ENCODE data around the gene PAM16. TPM values are rescaled to one million over a fixed set of nuclear protein-coding genes. Genes with fewer than 3 reads are reported as not detected.

PAM16 gene
- total RNA-seq, 1 experiment from 2014 or later, result 116 TPM

DNA sequence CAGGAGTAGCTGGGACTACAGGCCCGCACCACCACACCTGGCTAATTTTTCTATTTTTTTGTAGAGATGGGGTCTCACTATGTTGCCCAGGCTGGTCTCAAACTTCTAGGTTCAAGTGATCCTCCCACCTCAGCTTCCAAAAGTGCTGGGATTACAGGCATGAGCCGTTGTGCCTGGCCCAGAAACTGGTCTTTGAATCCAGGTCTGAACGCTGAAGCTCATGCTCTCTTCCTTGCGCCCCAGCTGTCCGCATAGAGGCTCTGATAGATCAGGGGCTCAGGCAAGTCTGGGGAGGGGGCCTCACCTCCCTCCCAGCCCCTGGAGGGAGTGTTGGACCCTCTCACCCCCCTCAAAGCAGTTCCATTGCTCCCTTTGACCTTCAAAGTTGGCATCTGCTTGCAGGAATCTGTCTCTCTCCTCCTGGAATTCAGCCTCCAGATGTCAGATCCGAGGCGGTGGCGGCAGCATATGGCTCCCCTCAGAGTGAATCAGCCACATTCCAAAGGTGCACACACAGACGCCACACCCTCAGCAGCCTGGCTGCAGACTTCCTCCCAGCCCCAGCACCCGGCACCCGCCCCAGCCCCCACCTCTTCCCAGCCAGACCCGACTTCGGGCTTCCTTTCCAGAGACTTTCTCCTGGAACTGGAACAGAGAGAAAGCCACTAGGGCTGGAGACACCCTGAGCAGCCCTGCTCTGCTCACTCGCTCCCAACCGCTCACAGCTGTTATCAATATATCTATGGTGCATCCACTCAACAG lies 52.2 kb downstream of the PAM16 start:
- peak; percentile 96 for DNase-seq (ENCODE audit: low spot score)

- no peak for DNase-seq (ENCODE audit: low spot score)
Measured at GRCh38 chr16:4297480-4297879, 53.6 kb downstream of the PAM16 start.

GRCh38 chr16:4295581-4295980 lies 55.5 kb downstream of the PAM16 start:
- DNase-seq (ENCODE audit: low spot score), result no peak

GRCh38 chr16:4293822-4294457 lies 57.2 kb downstream of the PAM16 start:
- DNase-seq (ENCODE audit: low spot score), result peak; percentile 78

- DNase-seq (ENCODE audit: low spot score), result no peak
Measured at GRCh38 chr16:4293181-4293716, 57.9 kb downstream of the PAM16 start.

GRCh38 chr16:4291699-4292098 lies 59.4 kb downstream of the PAM16 start:
- DNase-seq (ENCODE audit: low spot score), result no peak

Other genes with a start within 250 kb of the PAM16 start
- 13.4 and 16.0 TPM in 2 replicates for gene ADCY9, start 234.9 kb downstream of the PAM16 start, total RNA-seq (2014; rRNA removed; shearing (Covaris generic))
- gene SRL, start 109.2 kb downstream of the PAM16 start, total RNA-seq (2014; rRNA removed; shearing (Covaris generic)), result not detected in 2 replicates
- gene TFAP4, start 78.3 kb downstream of the PAM16 start, total RNA-seq (2014; rRNA removed; shearing (Covaris generic)), result 8.0 and 12.1 TPM in 2 replicates
- gene GLIS2, start 35.3 kb downstream of the PAM16 start, total RNA-seq (2014; rRNA removed; shearing (Covaris generic)), result 3.2 and 5.7 TPM in 2 replicates
- gene VASN, start 20.5 kb upstream of the PAM16 start, total RNA-seq (2014; rRNA removed; shearing (Covaris generic)), result 87.4 and 100 TPM in 2 replicates
- 16.5 and 21.0 TPM in 2 replicates for gene CORO7, start 65.3 kb upstream of the PAM16 start, total RNA-seq (2014; rRNA removed; shearing (Covaris generic))
- gene DNAJA3, start 74.5 kb upstream of the PAM16 start, total RNA-seq (2014; rRNA removed; shearing (Covaris generic)), result 86.7 and 91.9 TPM in 2 replicates
- 158 and 176 TPM in 2 replicates for gene NMRAL1, start 123.3 kb upstream of the PAM16 start, total RNA-seq (2014; rRNA removed; shearing (Covaris generic))
- 150 and 159 TPM in 2 replicates for gene HMOX2, start 125.1 kb upstream of the PAM16 start, total RNA-seq (2014; rRNA removed; shearing (Covaris generic))
- gene CDIP1, start 187.5 kb upstream of the PAM16 start, total RNA-seq (2014; rRNA removed; shearing (Covaris generic)), result 8.5 and 9.8 TPM in 2 replicates
- gene C16orf96, start 205.0 kb upstream of the PAM16 start, total RNA-seq (2014; rRNA removed; shearing (Covaris generic)), result not detected in 2 replicates